GM18951 (cell line): Measurements from ENCODE around the gene C1QTNF2.

Source experiments
- POLR2A ChIP-seq: IDR thresholded peaks from 4 replicates; pipeline ENCODE4 v1.6.1; 2011; ENCODE audit warnings: mild to moderate bottlenecking; ENCODE audit not compliant: insufficient read length, insufficient read depth; ENCODE audit errors: extremely low read depth
- in situ Hi-C: fragments of 300-500 bp; cut with MboI; formaldehyde crosslinking; loops from one replicate; pipeline ENCODE4 v1.12.0; 2022; ENCODE audit warnings: low sequenced_read_pairs, mixed read lengths, inconsistent platforms; ENCODE audit not compliant: unreplicated experiment

The C1QTNF2 gene

GRCh38 chr5:160369990-160370712 is at the start of gene C1QTNF2:
Gene C1QTNF2 (minus strand): TSS chr5:160370626. CDS start chr5:160355011, 15,615 bp downstream.
- in situ Hi-C loops, result no loop called here
- no peak for TF ChIP-seq POLR2A

- in situ Hi-C loops, result no loop called here
- no peak for TF ChIP-seq POLR2A
Measured at GRCh38 chr5:160420331-160420610, 49.8 kb upstream of the C1QTNF2 start.

GRCh38 chr5:160419458-160420330 is 49.3 kb upstream of the C1QTNF2 start:
- TF ChIP-seq POLR2A, result no peak
- in situ Hi-C loops, result no loop called here

GRCh38 chr5:160418561-160419457 is 48.4 kb upstream of the C1QTNF2 start, which contains the start of gene SLU7:
Gene SLU7 (minus strand): TSS chr5:160419081. CDS start chr5:160415294, 3,787 bp downstream.
- peak; percentile 65 for TF ChIP-seq POLR2A
- in situ Hi-C loops, result no loop called here

GRCh38 chr5:160399402-160400353 is 29.3 kb upstream of the C1QTNF2 start, which contains the start of gene FAM200C:
Gene FAM200C (minus strand): TSS chr5:160400054. CDS start chr5:160395490, 4,564 bp downstream.
- in situ Hi-C loops, result no loop called here
- peak; percentile 89 for TF ChIP-seq POLR2A

GRCh38 chr5:160398806-160399205 is 28.4 kb upstream of the C1QTNF2 start:
- TF ChIP-seq POLR2A, result no peak
- in situ Hi-C loops, result no loop called here

GRCh38 chr5:160397492-160397891 is 27.1 kb upstream of the C1QTNF2 start:
- TF ChIP-seq POLR2A, result no peak
- in situ Hi-C loops, result no loop called here

- TF ChIP-seq POLR2A, result no peak
Measured at GRCh38 chr5:160395111-160395510, 24.7 kb upstream of the C1QTNF2 start.

GRCh38 chr5:160390787-160391696 is 20.6 kb upstream of the C1QTNF2 start:
- no peak for TF ChIP-seq POLR2A
- in situ Hi-C loops, result no loop called here

More at GRCh38 chr5:160395111-160395510, 24.7 kb upstream of the C1QTNF2 start:
- in situ Hi-C loops, result no loop called here

- in situ Hi-C loops, result no loop called here
- TF ChIP-seq POLR2A, result no peak
Measured at GRCh38 chr5:160387445-160387844, 17.0 kb upstream of the C1QTNF2 start.

GRCh38 chr5:160385496-160385895 is 15.1 kb upstream of the C1QTNF2 start:
- in situ Hi-C loops, result no loop called here

GRCh38 chr5:160384681-160385080 is 14.3 kb upstream of the C1QTNF2 start:
- no peak for TF ChIP-seq POLR2A
- in situ Hi-C loops, result no loop called here

More at GRCh38 chr5:160385496-160385895, 15.1 kb upstream of the C1QTNF2 start:
- TF ChIP-seq POLR2A, result no peak
